Measurements from ENCODE around the gene CPNE7.

The CPNE7 gene

GRCh38 chr16:89620406-89620841 lies 44.9 kb downstream of the CPNE7 start:
- TF ChIP-seq GATA2 (IDR thresholded peaks at IDR 0.05; ENCODE audit: low read depth, low read length) (no peak), GATA3 (IDR thresholded peaks at IDR 0.05; ENCODE audit: low read depth, low read length) (no peak)

GRCh38 chr16:89621136-89621697 lies 45.7 kb downstream of the CPNE7 start:
- TF ChIP-seq GATA3 (IDR thresholded peaks at IDR 0.05; ENCODE audit: low read depth, low read length) (no peak), GATA2 (IDR thresholded peaks at IDR 0.05; ENCODE audit: low read depth, low read length) (no peak)

- TF ChIP-seq GATA3 (IDR thresholded peaks at IDR 0.05; ENCODE audit: low read depth, low read length) (no peak), GATA2 (IDR thresholded peaks at IDR 0.05; ENCODE audit: low read depth, low read length) (no peak)
Measured at GRCh38 chr16:89621698-89622409, 46.3 kb downstream of the CPNE7 start.

GRCh38 chr16:89623511-89624261 lies 48.1 kb downstream of the CPNE7 start:
- TF ChIP-seq GATA3 (IDR thresholded peaks at IDR 0.05; ENCODE audit: low read depth, low read length), result no peak
- TF ChIP-seq GATA2 (IDR thresholded peaks at IDR 0.05; ENCODE audit: low read depth, low read length), result no peak

- TF ChIP-seq GATA2 (IDR thresholded peaks at IDR 0.05; ENCODE audit: low read depth, low read length) (no peak), GATA3 (IDR thresholded peaks at IDR 0.05; ENCODE audit: low read depth, low read length) (no peak)
Measured at GRCh38 chr16:89624777-89625761, 49.5 kb downstream of the CPNE7 start.

- TF ChIP-seq GATA3 (IDR thresholded peaks at IDR 0.05; ENCODE audit: low read depth, low read length) (no peak), GATA2 (IDR thresholded peaks at IDR 0.05; ENCODE audit: low read depth, low read length) (no peak)
Measured at GRCh38 chr16:89629827-89630610, 54.5 kb downstream of the CPNE7 start.

- no peak for TF ChIP-seq GATA3 (IDR thresholded peaks at IDR 0.05; ENCODE audit: low read depth, low read length)
- no peak for TF ChIP-seq GATA2 (IDR thresholded peaks at IDR 0.05; ENCODE audit: low read depth, low read length)
Measured at GRCh38 chr16:89633064-89633631, 57.6 kb downstream of the CPNE7 start.

- TF ChIP-seq GATA2 (IDR thresholded peaks at IDR 0.05; ENCODE audit: low read depth, low read length) (no peak), GATA3 (IDR thresholded peaks at IDR 0.05; ENCODE audit: low read depth, low read length) (no peak)
Measured at GRCh38 chr16:89636663-89637062, 61.1 kb downstream of the CPNE7 start.

- no peak for TF ChIP-seq GATA2 (IDR thresholded peaks at IDR 0.05; ENCODE audit: low read depth, low read length)
- no peak for TF ChIP-seq GATA3 (IDR thresholded peaks at IDR 0.05; ENCODE audit: low read depth, low read length)
Measured at GRCh38 chr16:89637379-89637778, 61.8 kb downstream of the CPNE7 start.

GRCh38 chr16:89638455-89638854 lies 62.9 kb downstream of the CPNE7 start:
- TF ChIP-seq GATA2 (IDR thresholded peaks at IDR 0.05; ENCODE audit: low read depth, low read length), result no peak
- TF ChIP-seq GATA3 (IDR thresholded peaks at IDR 0.05; ENCODE audit: low read depth, low read length), result no peak

- TF ChIP-seq GATA3 (IDR thresholded peaks at IDR 0.05; ENCODE audit: low read depth, low read length) (no peak), GATA2 (IDR thresholded peaks at IDR 0.05; ENCODE audit: low read depth, low read length) (no peak)
Measured at GRCh38 chr16:89639385-89639784, 63.8 kb downstream of the CPNE7 start.

GRCh38 chr16:89641458-89642119 lies 66.0 kb downstream of the CPNE7 start:
- no peak for TF ChIP-seq GATA3 (IDR thresholded peaks at IDR 0.05; ENCODE audit: low read depth, low read length)
- no peak for TF ChIP-seq GATA2 (IDR thresholded peaks at IDR 0.05; ENCODE audit: low read depth, low read length)
